Ascending aorta (tissue), 2 donors: ENCODE results near the gene LRRC8C. TPM values are rescaled to one million over a fixed set of nuclear protein-coding genes. Genes with fewer than 3 reads are reported as not detected.

Experiments
- DNase-seq, 2 donors: peaks; one replicate each; pipeline ENCODE4 v3.0.0-alpha.2; 2019; ENCODE audit warnings: low spot score in 2 of 2
- H3K27ac ChIP-seq, 2 donors: fragments of 200-600 bp; sonication (generic); one replicate each; pipeline ENCODE4 v1.5.1; 2016 to 2017; ENCODE audit warnings: mild to moderate bottlenecking in 1 of 2
- H3K27me3 ChIP-seq: fragments of 200-600 bp; sonication (generic); one replicate; pipeline ENCODE4 v1.5.1; 2017
- H3K36me3 ChIP-seq, 2 donors: fragments of 200-600 bp; sonication (generic); one replicate each; pipeline ENCODE4 v1.5.1; 2016
- H3K4me1 ChIP-seq, 2 donors: fragments of 200-600 bp; sonication (generic); one replicate each; pipeline ENCODE4 v1.5.1; 2016 to 2017; ENCODE audit warnings: mild to moderate bottlenecking in 1 of 2
- H3K4me3 ChIP-seq, 2 donors: fragments of 200-600 bp; sonication (generic); one replicate each; pipeline ENCODE4 v1.5.1; 2016 to 2017; ENCODE audit warnings: mild to moderate bottlenecking in 1 of 2
- H3K9me3 ChIP-seq, 2 donors: fragments of 200-600 bp; sonication (generic); one replicate each; pipeline ENCODE4 v1.5.1; 2016
- intact Hi-C: fragments of 100-400 bp; cut with DNase I; formaldehyde crosslinking; loops from one replicate; pipeline ENCODE4 v1.15.1; 2023
- total RNA-seq: library from RNA; depleted of rRNA; stranded (reverse); fragments of >200 nt; gene quantifications from one replicate; pipeline ENCODE4 v1.1.0, GENCODE V29; 2016
- TF ChIP-seq, protein P1 (sequence below), 3 experiments: fragments of 200-600 bp in 2 of 3; fragments of 450-650 bp in 1 of 3; sonication (generic) in 2 of 3; IDR thresholded peaks; one replicate each; pipeline ENCODE4 v1.5.1; 2016 to 2019; ENCODE audit warnings: antibody characterized with exemption in 3 of 3, mild to moderate bottlenecking in 1 of 3, moderate library complexity in 1 of 3

Gene LRRC8C
- total RNA-seq, 1 donor from 2014 or later = 7.5 TPM

DNA sequence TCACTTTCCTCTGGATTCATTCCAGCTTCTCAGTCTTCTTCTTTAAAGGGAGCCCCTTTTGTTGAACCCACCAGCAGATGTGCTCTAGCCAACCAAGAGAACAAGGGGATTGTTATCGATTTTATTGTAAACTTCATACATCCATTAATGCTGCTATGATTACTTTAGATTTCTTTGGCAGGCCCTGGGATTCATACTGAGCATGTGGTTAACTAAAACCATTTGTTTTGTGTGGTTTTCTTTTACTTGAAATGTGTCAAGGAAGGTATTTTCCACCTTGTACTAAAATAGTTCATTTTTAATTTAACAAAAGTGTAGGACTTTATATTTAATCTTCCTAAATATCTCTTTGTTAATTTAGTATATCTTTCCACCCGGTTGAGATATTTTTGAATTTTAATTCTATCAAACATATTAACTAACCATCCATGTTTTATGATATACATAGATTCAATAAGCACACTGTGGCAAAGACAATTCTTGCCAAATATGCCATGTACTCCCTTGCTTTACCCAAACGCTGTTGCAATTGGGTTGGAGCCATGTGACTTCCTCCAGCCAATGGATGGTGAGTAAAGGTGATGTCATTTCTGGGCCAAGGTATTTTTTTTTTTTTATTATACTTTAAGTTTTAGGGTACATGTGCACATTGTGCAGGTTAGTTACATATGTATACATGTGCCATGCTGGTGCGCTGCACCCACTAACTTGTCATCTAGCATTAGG, 113.7 kb downstream of the LRRC8C start:
- DNase-seq = no peak
- TF ChIP-seq, protein P1, sequence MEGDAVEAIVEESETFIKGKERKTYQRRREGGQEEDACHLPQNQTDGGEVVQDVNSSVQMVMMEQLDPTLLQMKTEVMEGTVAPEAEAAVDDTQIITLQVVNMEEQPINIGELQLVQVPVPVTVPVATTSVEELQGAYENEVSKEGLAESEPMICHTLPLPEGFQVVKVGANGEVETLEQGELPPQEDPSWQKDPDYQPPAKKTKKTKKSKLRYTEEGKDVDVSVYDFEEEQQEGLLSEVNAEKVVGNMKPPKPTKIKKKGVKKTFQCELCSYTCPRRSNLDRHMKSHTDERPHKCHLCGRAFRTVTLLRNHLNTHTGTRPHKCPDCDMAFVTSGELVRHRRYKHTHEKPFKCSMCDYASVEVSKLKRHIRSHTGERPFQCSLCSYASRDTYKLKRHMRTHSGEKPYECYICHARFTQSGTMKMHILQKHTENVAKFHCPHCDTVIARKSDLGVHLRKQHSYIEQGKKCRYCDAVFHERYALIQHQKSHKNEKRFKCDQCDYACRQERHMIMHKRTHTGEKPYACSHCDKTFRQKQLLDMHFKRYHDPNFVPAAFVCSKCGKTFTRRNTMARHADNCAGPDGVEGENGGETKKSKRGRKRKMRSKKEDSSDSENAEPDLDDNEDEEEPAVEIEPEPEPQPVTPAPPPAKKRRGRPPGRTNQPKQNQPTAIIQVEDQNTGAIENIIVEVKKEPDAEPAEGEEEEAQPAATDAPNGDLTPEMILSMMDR (IDR thresholded peaks at IDR 0.05) = no peak
- H3K9me3 ChIP-seq = no peaks in the 10 kb centered on the region

DNA sequence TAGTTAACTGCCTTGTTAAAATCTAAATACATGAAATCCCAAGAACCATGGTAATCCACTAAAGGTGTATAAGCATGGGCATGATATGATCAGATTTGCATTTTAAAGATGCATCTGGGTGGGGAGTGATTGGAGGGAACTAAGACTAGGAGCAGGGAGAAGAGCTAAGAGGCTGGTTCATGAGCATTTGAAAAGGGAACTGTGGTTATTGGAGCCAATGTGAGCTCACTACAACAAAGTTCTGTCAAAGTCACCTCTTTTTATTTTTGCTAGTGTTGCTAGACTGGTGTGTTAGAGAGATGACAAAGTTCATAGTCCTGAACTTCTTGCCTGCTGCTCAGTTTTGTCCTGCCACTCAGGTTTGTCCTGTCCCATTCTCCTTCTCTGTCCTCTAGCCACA, 120.8 kb downstream of the LRRC8C start:
- H3K4me1 ChIP-seq = no peaks in the 10 kb centered on the region
- TF ChIP-seq, protein P1 (IDR thresholded peaks at IDR 0.05) = no peak
- no peak overlapping the region for H3K4me3 ChIP-seq
- intact Hi-C loops = no loop called here
- DNase-seq = no peak
- no peaks in the 10 kb centered on the region for H3K27me3 ChIP-seq
- no peaks in the 10 kb centered on the region for H3K9me3 ChIP-seq
- no peak overlapping the region for H3K27ac ChIP-seq
- no peaks in the 10 kb centered on the region for H3K36me3 ChIP-seq

More for the DNA sequence above, 113.7 kb downstream of the LRRC8C start:
- Histone ChIP-seq H3K4me3 (no peak overlapping the region), H3K4me1 (no peaks in the 10 kb centered on the region), H3K36me3 (no peaks in the 10 kb centered on the region), H3K27me3 (no peaks in the 10 kb centered on the region), H3K27ac (no peak overlapping the region)
- intact Hi-C loops = no loop called here

DNA sequence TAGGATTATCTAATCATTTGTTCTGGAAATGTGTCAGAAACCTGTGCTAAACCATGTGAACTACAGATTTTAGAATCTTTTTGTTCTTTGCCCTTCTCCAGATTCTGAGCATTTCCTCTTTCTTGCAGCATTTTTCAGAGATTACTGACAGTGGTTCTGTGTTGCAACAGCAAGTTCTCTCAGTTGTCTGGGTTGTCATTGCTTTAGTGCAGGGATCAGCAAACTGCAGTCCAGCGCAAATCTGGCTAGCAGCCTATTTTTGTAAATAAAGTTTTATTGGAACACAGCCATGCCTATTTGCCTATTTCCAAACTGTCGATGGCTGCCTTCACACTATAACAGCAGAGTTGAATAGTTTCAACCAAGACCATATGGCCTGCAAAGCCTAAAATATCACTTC, 121.6 kb downstream of the LRRC8C start:
- TF ChIP-seq, protein P1 (IDR thresholded peaks at IDR 0.05) = no peak
- DNase-seq = no peak
- no peaks in the 10 kb centered on the region for H3K36me3 ChIP-seq
- intact Hi-C loops = no loop called here
- H3K4me3 ChIP-seq = no peak overlapping the region
- no peaks in the 10 kb centered on the region for H3K4me1 ChIP-seq
- H3K27ac ChIP-seq = no peak overlapping the region
- no peaks in the 10 kb centered on the region for H3K9me3 ChIP-seq
- no peaks in the 10 kb centered on the region for H3K27me3 ChIP-seq

DNA sequence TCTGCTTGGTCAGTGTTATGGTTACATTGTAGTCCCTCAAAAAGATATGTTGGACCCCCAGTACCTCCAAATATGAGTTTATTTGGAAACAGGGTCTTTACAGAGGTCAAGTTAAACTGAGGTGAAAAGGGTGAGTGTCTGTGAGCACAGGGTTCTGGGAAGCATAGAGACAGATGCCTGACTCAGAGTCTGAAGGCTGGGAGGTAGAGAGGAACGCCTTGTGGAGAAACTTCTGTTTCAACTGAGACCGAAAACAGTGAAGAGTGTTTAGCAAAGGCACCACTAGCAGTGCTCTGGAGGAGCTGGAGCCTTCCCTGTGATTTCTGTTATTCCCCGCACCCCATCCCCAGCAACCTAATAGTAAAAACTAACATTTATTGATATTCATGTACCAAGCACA, 122.7 kb downstream of the LRRC8C start:
- no peaks in the 10 kb centered on the region for H3K36me3 ChIP-seq
- no peak overlapping the region for H3K27ac ChIP-seq
- no peak for DNase-seq
- TF ChIP-seq, protein P1 (IDR thresholded peaks at IDR 0.05) = no peak
- no peaks in the 10 kb centered on the region for H3K4me1 ChIP-seq
- H3K9me3 ChIP-seq = no peaks in the 10 kb centered on the region
- no peaks in the 10 kb centered on the region for H3K27me3 ChIP-seq
- intact Hi-C loops = no loop called here
- no peak overlapping the region for H3K4me3 ChIP-seq

DNA sequence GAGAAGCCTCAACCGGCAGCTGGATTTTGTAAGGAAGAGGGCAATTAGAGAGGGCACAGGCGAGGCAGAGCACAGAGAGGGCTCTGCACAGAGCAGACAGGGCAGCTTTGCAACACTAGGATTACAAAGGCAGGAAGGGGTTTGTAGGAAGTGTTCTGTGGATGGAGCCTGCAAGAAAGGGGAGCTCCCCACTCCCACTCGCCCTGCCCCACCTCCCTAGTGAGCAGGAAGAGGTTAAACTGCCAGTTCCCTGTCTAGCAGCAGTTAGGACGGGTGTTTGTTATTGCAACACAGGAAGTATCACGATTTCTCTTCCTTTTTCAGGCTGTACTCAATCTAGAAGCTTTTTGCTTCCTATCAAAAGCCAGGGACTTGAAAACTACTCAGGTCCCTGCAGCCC, 124.6 kb downstream of the LRRC8C start:
- no peak overlapping the region for H3K27ac ChIP-seq
- DNase-seq = no peak
- intact Hi-C loops = no loop called here

More for the DNA sequence above, 124.6 kb downstream of the LRRC8C start:
- Histone ChIP-seq H3K27me3 (no peaks in the 10 kb centered on the region), H3K4me1 (no peaks in the 10 kb centered on the region), H3K36me3 (no peaks in the 10 kb centered on the region), H3K4me3 (no peak overlapping the region), H3K9me3 (no peaks in the 10 kb centered on the region)
- TF ChIP-seq, protein P1 (IDR thresholded peaks at IDR 0.05) = no peak
